ENCODE measurements around the gene EIF2AK3.

GRCh38 chr2:88641330-88641729 is 14.1 kb upstream of the EIF2AK3 start:
- TF ChIP-seq POLR2A (IDR thresholded peaks at IDR 0.05; ENCODE audit: low read depth, low read length) (no peak), POLR2AphosphoS5 (IDR thresholded peaks at IDR 0.05; ENCODE audit: low read depth, low read length) (no peak), TAF1 (IDR thresholded peaks at IDR 0.05; ENCODE audit: borderline replicate concordance, low read depth, low read length) (no peak)

All from GM12892 (cell line).